LNCAP (cell line): Measurements from ENCODE around the gene BCAS3.

Experiments
- TF ChIP-seq, protein P1 (sequence below): fragments of 450-650 bp; IDR thresholded peaks from 2 replicates; pipeline ENCODE4 v1.5.1; 2017; ENCODE audit warnings: mild to moderate bottlenecking

Gene BCAS3

DNA sequence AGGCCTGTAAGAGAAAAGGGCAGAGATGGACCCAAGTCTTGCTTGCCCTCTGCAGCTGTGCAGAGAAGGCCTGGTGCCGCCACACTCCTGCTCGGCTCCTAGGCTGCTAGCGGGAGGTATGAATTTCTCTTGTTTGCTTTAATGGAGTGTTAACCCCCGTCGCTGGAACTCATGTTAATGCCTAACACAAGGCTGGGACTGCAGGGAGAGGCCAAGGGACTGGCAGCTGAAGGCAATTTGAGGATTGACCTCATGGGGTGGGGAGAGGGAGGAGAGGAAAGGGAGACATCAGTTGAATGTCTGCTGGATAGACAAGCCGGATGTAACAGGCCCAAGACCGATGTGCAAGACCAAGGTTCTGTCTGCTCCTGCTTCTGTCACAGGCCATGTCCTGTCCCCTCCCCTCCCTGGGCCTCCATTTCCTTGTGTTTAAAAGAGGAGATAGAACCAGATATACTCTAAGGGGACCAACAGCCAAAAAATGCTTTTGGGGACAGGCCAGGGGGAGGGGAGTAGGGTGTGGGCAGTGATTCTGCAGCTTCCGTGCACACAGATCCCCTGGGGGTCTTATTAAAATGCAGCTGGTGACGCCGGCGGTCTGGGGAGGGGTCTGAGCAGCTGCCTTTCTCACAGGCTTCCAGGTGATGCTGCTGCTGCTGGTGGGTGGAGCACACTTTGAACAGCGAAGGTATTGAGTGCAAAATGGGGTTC, 675.3 kb downstream of the BCAS3 start:
- TF ChIP-seq, protein P1, sequence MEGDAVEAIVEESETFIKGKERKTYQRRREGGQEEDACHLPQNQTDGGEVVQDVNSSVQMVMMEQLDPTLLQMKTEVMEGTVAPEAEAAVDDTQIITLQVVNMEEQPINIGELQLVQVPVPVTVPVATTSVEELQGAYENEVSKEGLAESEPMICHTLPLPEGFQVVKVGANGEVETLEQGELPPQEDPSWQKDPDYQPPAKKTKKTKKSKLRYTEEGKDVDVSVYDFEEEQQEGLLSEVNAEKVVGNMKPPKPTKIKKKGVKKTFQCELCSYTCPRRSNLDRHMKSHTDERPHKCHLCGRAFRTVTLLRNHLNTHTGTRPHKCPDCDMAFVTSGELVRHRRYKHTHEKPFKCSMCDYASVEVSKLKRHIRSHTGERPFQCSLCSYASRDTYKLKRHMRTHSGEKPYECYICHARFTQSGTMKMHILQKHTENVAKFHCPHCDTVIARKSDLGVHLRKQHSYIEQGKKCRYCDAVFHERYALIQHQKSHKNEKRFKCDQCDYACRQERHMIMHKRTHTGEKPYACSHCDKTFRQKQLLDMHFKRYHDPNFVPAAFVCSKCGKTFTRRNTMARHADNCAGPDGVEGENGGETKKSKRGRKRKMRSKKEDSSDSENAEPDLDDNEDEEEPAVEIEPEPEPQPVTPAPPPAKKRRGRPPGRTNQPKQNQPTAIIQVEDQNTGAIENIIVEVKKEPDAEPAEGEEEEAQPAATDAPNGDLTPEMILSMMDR = no peak

DNA sequence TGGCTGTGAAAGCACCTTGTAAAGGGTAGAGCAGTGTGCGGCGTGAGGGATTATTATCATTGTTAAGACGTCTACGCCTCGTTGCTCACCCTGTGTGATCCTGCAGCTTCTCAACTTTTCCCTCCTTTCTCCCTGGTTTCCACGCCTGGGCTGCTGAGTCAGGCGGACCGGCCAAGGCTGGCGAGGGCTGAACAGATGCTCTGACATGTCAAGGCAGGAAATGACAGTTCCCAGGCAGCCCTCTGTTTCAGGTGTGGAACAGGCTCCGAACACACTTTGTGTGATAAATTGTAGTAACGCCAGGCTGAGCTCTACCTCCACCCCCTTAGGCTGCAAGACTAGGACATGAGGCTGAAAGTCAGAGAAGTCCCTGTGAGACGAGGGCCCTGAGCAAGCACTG, 676.0 kb downstream of the BCAS3 start:
- TF ChIP-seq, protein P1 = no peak

DNA sequence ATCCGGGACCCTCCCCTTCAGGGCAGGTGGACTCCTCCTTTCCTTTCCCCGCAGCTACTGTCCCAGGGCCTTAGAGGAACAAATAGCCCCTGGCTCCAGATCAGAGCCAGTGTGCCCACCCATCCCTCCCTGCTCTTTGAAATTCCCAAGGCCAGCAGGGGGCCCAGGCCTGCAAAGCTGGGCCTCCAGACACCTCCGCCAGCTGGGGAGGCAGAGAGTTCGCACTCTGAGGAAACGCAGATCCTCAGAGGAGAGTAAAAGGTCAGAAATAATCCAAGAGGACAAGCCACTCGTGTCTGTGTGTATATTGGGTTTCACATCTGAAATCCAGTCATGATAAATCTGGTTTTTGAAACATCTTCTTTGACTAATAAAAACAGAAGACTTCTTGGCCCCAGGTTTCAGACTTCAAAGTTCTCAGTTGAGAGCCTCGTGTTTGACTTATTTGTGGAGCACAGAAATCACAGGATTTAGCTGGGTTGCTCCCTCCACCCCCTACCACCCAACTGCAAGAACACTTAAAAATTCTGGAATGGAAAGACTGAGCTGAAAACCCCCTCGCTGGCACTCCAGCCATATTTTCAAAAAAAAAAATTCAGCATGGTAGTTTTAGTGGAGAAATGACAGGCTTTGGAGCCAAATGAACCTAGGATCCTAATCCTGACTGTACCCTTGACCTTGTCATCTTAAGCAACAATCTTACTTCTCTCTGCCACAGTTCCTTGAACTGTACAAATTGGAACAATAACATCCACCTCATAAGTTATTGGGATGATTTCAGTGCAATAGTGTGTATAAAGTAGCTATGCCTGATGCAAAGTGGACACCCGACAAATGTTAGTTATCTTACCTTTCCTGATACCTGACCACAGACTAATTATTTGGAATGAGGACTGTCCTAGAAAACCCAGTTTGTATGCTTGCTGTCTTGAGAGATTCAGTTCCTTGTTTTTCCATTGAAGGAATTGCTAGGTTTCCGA, 677.5 kb downstream of the BCAS3 start:
- TF ChIP-seq, protein P1 = no peak

DNA sequence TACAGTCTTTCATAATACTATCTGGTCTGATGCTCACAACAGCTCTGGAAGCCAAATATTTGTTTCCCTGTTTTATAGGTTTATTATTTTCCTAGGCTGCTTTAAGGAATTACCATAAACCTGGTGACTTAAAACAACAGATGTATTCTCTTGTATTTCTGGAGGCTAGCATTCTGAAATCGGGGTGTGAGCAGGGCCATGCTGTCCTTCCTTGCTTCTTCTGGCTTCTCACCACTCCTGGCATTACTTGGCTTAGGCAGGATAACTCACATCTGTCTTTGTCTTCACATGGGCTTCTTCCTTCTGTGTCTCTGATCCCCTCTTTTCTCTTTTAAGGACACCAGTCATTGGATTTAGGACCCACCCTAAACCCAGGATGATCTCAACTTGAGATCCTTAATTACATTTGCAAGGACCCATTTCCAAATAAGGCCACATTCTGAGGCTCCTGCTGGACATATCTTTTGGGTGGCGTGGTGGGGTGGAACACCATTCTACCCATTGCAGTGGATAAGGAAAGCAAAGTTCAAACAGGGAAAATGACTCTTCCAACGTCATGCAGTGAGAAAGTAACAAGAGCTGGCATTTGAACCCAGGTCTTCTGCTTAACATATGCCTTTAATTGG, 682.8 kb downstream of the BCAS3 start:
- TF ChIP-seq, protein P1 = no peak

DNA sequence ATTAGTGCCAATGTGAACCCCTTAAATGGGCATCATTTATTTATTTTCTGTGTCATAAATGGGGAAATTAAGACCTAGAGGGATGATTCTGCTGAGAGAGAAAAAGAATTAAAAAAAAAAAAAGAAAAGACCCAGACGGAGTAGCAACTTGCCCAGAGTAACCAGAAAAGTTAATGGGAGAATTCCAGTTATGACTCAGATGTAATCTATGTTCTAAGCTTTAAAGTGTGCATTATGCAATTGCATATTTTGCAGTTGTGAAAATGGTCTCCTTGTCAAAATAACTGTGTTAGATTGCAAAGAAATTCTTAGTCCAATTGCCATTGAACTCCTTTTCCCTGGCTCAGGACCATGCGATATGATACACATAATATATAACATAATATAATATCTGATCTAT, 683.4 kb downstream of the BCAS3 start:
- TF ChIP-seq, protein P1 = no peak

DNA sequence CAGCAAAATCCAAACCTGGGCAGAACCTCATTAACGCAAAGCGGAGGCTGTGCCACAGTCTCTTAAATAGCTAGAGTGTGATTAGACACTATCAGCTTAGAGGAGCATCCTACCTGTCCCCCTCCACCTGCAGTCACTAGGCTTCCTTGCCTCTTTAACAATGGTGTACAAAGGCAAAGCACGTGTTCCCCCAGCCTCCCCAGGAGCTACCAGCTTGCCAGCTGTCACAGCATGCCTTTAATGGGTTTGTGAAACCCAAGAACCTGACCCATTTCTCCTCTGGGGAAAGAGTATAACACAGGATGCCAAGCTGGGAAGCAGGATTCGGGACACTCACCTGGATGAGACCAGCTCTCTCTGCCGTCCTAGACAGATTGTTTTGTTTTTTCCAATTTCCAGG, 684.7 kb downstream of the BCAS3 start:
- TF ChIP-seq, protein P1 = no peak

DNA sequence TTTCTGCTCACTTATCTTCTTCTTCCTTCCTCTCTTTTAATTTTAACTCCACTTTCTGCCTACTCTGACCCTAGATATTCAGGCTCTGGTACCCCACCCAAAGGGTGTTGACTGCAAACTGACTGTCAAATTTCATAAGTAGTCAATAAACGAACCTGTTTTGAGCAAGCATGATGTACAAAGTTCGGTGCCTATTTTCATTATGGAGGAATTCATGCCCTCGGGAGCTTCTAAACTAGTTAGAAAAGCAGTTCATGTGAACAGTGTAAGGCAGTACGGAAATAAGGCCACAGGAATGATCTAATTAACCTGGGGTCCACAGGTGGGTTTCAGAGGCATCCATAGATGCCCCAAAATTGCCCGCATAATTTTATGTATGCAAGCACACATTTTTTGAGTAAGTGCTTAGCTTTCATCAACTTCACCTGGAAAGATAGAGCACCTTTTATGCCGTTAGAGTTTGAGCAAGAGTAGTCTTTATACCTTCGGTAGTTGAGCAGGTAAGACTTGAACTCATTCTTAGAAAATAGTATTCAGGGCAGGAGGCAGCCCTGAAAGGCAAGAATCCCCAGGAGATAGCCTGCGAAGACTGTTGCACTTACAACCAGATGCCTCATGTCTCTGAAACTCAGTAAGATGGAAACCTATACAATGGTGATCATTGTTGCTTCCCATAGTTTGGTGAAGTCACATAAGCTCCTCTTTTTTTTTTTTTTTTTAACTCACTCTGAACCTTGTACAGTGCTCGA, 685.4 kb downstream of the BCAS3 start:
- TF ChIP-seq, protein P1 = no peak
